SK-N-SH treated with all-trans-retinoic acid at 6 μM for 48 hours (cell line): Measurements from ENCODE around the gene SPATA33.
"Not testable (repeated sequence)": the region's sequence is repeated elsewhere in the genome, so short reads cannot be mapped to it uniquely, and the experiment has no call there.

Experiments used
- ATAC-seq: fragments of 200-7000 bp; cut with Tn5 transposase; 3 replicates; pipeline ENCODE4 v1.9.1; 2020; ENCODE audit warnings: mild to moderate bottlenecking, moderate library complexity
- ARNTL ChIP-seq: fragments of 450-650 bp; formaldehyde crosslinking; IDR thresholded peaks from 2 replicates; pipeline ENCODE4 v1.5.0; 2020; ENCODE audit warnings: low read depth, mild to moderate bottlenecking, moderate library complexity, borderline replicate concordance
- CREB5 ChIP-seq: fragments of 250-450 bp; sonication (Bioruptor Pico); IDR thresholded peaks from 2 replicates; pipeline ENCODE4 v1.5.1; 2020; ENCODE audit warnings: low read depth, mild to moderate bottlenecking, moderate library complexity
- CSDC2 ChIP-seq: fragments of 250-450 bp; sonication (Bioruptor Pico); IDR thresholded peaks from 2 replicates; pipeline ENCODE4 v1.5.0; 2020; ENCODE audit warnings: mild to moderate bottlenecking, moderate library complexity
- CSRNP3 ChIP-seq: fragments of 250-450 bp; sonication (Bioruptor Pico); IDR thresholded peaks from 2 replicates; pipeline ENCODE4 v1.5.1; 2021; ENCODE audit warnings: mild to moderate bottlenecking, moderate library complexity
- ESRRG ChIP-seq: fragments of 250-450 bp; sonication (Bioruptor Pico); IDR thresholded peaks from 2 replicates; pipeline ENCODE4 v1.6.1; 2021; ENCODE audit warnings: mild to moderate bottlenecking
- ISL1 ChIP-seq: fragments of 250-450 bp; sonication (Bioruptor Pico); IDR thresholded peaks from 2 replicates; pipeline ENCODE4 v2.1.2; 2022; ENCODE audit warnings: mild to moderate bottlenecking, moderate library complexity
- PATZ1 ChIP-seq: fragments of 250-450 bp; sonication (Bioruptor Pico); IDR thresholded peaks from 2 replicates; pipeline ENCODE4 v1.8.0; 2020; ENCODE audit warnings: mild to moderate bottlenecking, moderate library complexity, borderline replicate concordance
- POU6F1 ChIP-seq: fragments of 250-450 bp; sonication (Bioruptor Pico); IDR thresholded peaks from 2 replicates; pipeline ENCODE4 v1.8.0; 2021; ENCODE audit warnings: low read depth, mild to moderate bottlenecking, moderate library complexity, borderline replicate concordance
- PPARA ChIP-seq: fragments of 250-450 bp; sonication (Bioruptor Pico); IDR thresholded peaks from 2 replicates; pipeline ENCODE4 v1.5.0; 2020; ENCODE audit warnings: mild to moderate bottlenecking, borderline replicate concordance
- RARB ChIP-seq: fragments of 250-450 bp; sonication (Bioruptor Pico); IDR thresholded peaks from 2 replicates; pipeline ENCODE4 v1.8.0; 2021; ENCODE audit warnings: mild to moderate bottlenecking, moderate library complexity
- SNAI2 ChIP-seq: fragments of 250-450 bp; sonication (Bioruptor Pico); IDR thresholded peaks from 2 replicates; pipeline ENCODE4 v1.5.0; 2020; ENCODE audit warnings: mild to moderate bottlenecking, moderate library complexity
- TCF4 ChIP-seq: fragments of 250-450 bp; sonication (Bioruptor Pico); IDR thresholded peaks from 2 replicates; pipeline ENCODE4 v1.8.0; 2021; ENCODE audit warnings: mild to moderate bottlenecking, moderate library complexity, borderline replicate concordance
- TOX ChIP-seq: fragments of 250-450 bp; sonication (Bioruptor Pico); IDR thresholded peaks from 2 replicates; pipeline ENCODE4 v1.8.0; 2021; ENCODE audit warnings: mild to moderate bottlenecking, moderate library complexity, borderline replicate concordance
- TSHZ2 ChIP-seq: fragments of 250-450 bp; sonication (Bioruptor Pico); IDR thresholded peaks from 2 replicates; pipeline ENCODE4 v1.5.0; 2020; ENCODE audit warnings: mild to moderate bottlenecking, moderate library complexity
- ZFP3 ChIP-seq: fragments of 250-450 bp; sonication (Bioruptor Pico); IDR thresholded peaks from 2 replicates; pipeline ENCODE4 v1.5.0; 2020; ENCODE audit warnings: mild to moderate bottlenecking, moderate library complexity
- ZFP30 ChIP-seq: fragments of 450-650 bp; formaldehyde crosslinking; IDR thresholded peaks from 2 replicates; pipeline ENCODE4 v1.5.0; 2022; ENCODE audit warnings: mild to moderate bottlenecking, moderate library complexity
- ZNF565 ChIP-seq: fragments of 450-650 bp; formaldehyde crosslinking; conservative IDR thresholded peaks from 2 replicates; pipeline ENCODE4 v1.5.0; 2020; ENCODE audit warnings: low read depth, mild to moderate bottlenecking, moderate library complexity
- ZNF70 ChIP-seq: fragments of 450-650 bp; formaldehyde crosslinking; IDR thresholded peaks from 2 replicates; pipeline ENCODE4 v1.5.0; 2020; ENCODE audit warnings: mild to moderate bottlenecking, moderate library complexity
- ZNF8 ChIP-seq: fragments of 450-650 bp; formaldehyde crosslinking; IDR thresholded peaks from 2 replicates; pipeline ENCODE4 v1.5.0; 2020; ENCODE audit warnings: mild to moderate bottlenecking, moderate library complexity

Gene SPATA33

GRCh38 chr16:89689142-89689541, 31.5 kb downstream of the SPATA33 start:
- no peak for ATAC-seq
- TF ChIP-seq ZNF565 (no peak), ZFP3 (CRISPR knock-in tag) (no peak), TCF4 (CRISPR knock-in tag) (no peak), CSRNP3 (CRISPR knock-in tag) (no peak), ZNF70 (CRISPR knock-in tag) (no peak), PATZ1 (CRISPR knock-in tag) (no peak), ESRRG (CRISPR knock-in tag) (no peak), ARNTL (CRISPR knock-in tag) (no peak), RARB (no peak)

- not testable (repeated sequence) for ATAC-seq
Observed at GRCh38 chr16:89689621-89690020, 32.0 kb downstream of the SPATA33 start.

GRCh38 chr16:89690392-89690901, 32.8 kb downstream of the SPATA33 start:
- TF ChIP-seq TCF4 (CRISPR knock-in tag) (no peak), SNAI2 (CRISPR knock-in tag) (no peak), ISL1 (CRISPR knock-in tag) (no peak), POU6F1 (no peak)
- no peak for ATAC-seq

- no peak for ATAC-seq
- no peak for TF ChIP-seq ZNF8 (CRISPR knock-in tag)
Observed at GRCh38 chr16:89691231-89691985, 33.8 kb downstream of the SPATA33 start.

- TF ChIP-seq ZFP30 (CRISPR knock-in tag), result no peak
- TF ChIP-seq CREB5 (CRISPR knock-in tag), result no peak
- ATAC-seq, result no peak
Observed at GRCh38 chr16:89691986-89692569, 34.4 kb downstream of the SPATA33 start.

GRCh38 chr16:89693289-89693731, 35.7 kb downstream of the SPATA33 start:
- no peak for ATAC-seq
- no peak for TF ChIP-seq ZFP3 (CRISPR knock-in tag)
- no peak for TF ChIP-seq TCF4 (CRISPR knock-in tag)
- no peak for TF ChIP-seq TOX (CRISPR knock-in tag)
- no peak for TF ChIP-seq PPARA (CRISPR knock-in tag)
- TF ChIP-seq POU6F1, result no peak
- no peak for TF ChIP-seq CREB5 (CRISPR knock-in tag)
- no peak for TF ChIP-seq RARB
- no peak for TF ChIP-seq TSHZ2
- no peak for TF ChIP-seq CSDC2 (CRISPR knock-in tag)
- no peak for TF ChIP-seq ESRRG (CRISPR knock-in tag)
- no peak for TF ChIP-seq ZNF8 (CRISPR knock-in tag)
- no peak for TF ChIP-seq ZNF70 (CRISPR knock-in tag)
